Stimulated activated naive CD8-positive, alpha-beta T cell treated with anti-CD3 and anti-CD28 coated beads, Interleukin-15, Interleukin-2, amounts not matched to agents 100 ng/mL and 50 ng/mL, for 24 hours (primary cell): ENCODE data around the gene NLRP8.
"Not testable (repeated sequence)": the region's sequence is repeated elsewhere in the genome, so short reads cannot be mapped to it uniquely, and the experiment has no call there.

Experiments
- H3K27ac Mint-ChIP-seq: one replicate; pipeline ENCODE4 v1.8.0; 2021; ENCODE audit warnings: mild to moderate bottlenecking, mixed read lengths
- H3K27me3 Mint-ChIP-seq: one replicate; pipeline ENCODE4 v1.8.0; 2021; ENCODE audit warnings: mixed read lengths
- H3K36me3 Mint-ChIP-seq: one replicate; pipeline ENCODE4 v1.8.0; 2021; ENCODE audit warnings: low read depth, mixed read lengths
- H3K4me1 Mint-ChIP-seq: one replicate; pipeline ENCODE4 v1.8.0; 2021; ENCODE audit warnings: low read depth, mixed read lengths
- H3K4me3 Mint-ChIP-seq: one replicate; pipeline ENCODE4 v1.8.0; 2021; ENCODE audit warnings: mild to moderate bottlenecking, mixed read lengths
- H3K9me3 Mint-ChIP-seq: one replicate; pipeline ENCODE4 v1.8.0; 2021; ENCODE audit warnings: mixed read lengths

The NLRP8 gene

GRCh38 chr19:55947532-55947931, at the start of gene NLRP8:
TSS of gene NLRP8 (plus strand) at chr19:55947832.
- Mint-ChIP-seq H3K36me3 (no peaks in the 10 kb centered on the region), H3K4me3 (no peak within 1 kb of the TSS), H3K4me1 (no peaks in the 10 kb centered on the region), H3K9me3 (peaks cover 17% of the 10 kb centered on the region), H3K27me3 (no peaks in the 10 kb centered on the region), H3K27ac (no peak within 1 kb of the TSS)

- no peak overlapping the region for H3K27ac Mint-ChIP-seq
These were observed 48.7 kb upstream of the NLRP8 start for GRCh38 chr19:55898911-55899310.

GRCh38 chr19:55901369-55902079, 46.1 kb upstream of the NLRP8 start:
- H3K36me3 Mint-ChIP-seq, result no peaks in the 10 kb centered on the region
- H3K27me3 Mint-ChIP-seq, result no peaks in the 10 kb centered on the region
- H3K4me1 Mint-ChIP-seq, result no peaks in the 10 kb centered on the region
- H3K9me3 Mint-ChIP-seq, result peaks cover 7% of the 10 kb centered on the region
- no peak overlapping the region for H3K27ac Mint-ChIP-seq
- H3K4me3 Mint-ChIP-seq, result no peak overlapping the region

More at GRCh38 chr19:55898911-55899310, 48.7 kb upstream of the NLRP8 start:
- H3K4me3 Mint-ChIP-seq, result no peak overlapping the region
- peaks cover 18% of the 10 kb centered on the region for H3K9me3 Mint-ChIP-seq
- no peaks in the 10 kb centered on the region for H3K36me3 Mint-ChIP-seq
- no peaks in the 10 kb centered on the region for H3K4me1 Mint-ChIP-seq
- no peaks in the 10 kb centered on the region for H3K27me3 Mint-ChIP-seq

- no peaks in the 10 kb centered on the region for H3K36me3 Mint-ChIP-seq
- H3K4me1 Mint-ChIP-seq, result no peaks in the 10 kb centered on the region
- peaks cover 4% of the 10 kb centered on the region for H3K9me3 Mint-ChIP-seq
- H3K27me3 Mint-ChIP-seq, result no peaks in the 10 kb centered on the region
- no peak overlapping the region for H3K27ac Mint-ChIP-seq
- no peak overlapping the region for H3K4me3 Mint-ChIP-seq
These were observed 45.4 kb upstream of the NLRP8 start for GRCh38 chr19:55902080-55902751.

- no peaks in the 10 kb centered on the region for H3K4me1 Mint-ChIP-seq
- H3K9me3 Mint-ChIP-seq, result peaks cover 12% of the 10 kb centered on the region
- H3K27ac Mint-ChIP-seq, result no peak overlapping the region
- peaks cover 7% of the 10 kb centered on the region for H3K27me3 Mint-ChIP-seq
- H3K36me3 Mint-ChIP-seq, result no peaks in the 10 kb centered on the region
- H3K4me3 Mint-ChIP-seq, result no peak overlapping the region
These were observed 40.3 kb upstream of the NLRP8 start for GRCh38 chr19:55907286-55907685.

GRCh38 chr19:55907746-55908145, 39.9 kb upstream of the NLRP8 start:
- Mint-ChIP-seq H3K4me3 (no peak overlapping the region), H3K27me3 (peaks cover 7% of the 10 kb centered on the region), H3K4me1 (no peaks in the 10 kb centered on the region), H3K27ac (no peak overlapping the region), H3K36me3 (no peaks in the 10 kb centered on the region), H3K9me3 (peaks cover 12% of the 10 kb centered on the region)

- Mint-ChIP-seq H3K27ac (no peak overlapping the region), H3K27me3 (peaks cover 8% of the 10 kb centered on the region), H3K4me3 (no peak overlapping the region), H3K9me3 (peaks cover 15% of the 10 kb centered on the region), H3K4me1 (no peaks in the 10 kb centered on the region), H3K36me3 (peaks cover 2% of the 10 kb centered on the region)
These were observed 37.8 kb upstream of the NLRP8 start for GRCh38 chr19:55909801-55910200.

GRCh38 chr19:55912916-55913315, 34.7 kb upstream of the NLRP8 start:
- peaks cover 10% of the 10 kb centered on the region for H3K27me3 Mint-ChIP-seq
- H3K4me1 Mint-ChIP-seq, result no peaks in the 10 kb centered on the region
- H3K4me3 Mint-ChIP-seq, result no peak overlapping the region
- peaks cover 22% of the 10 kb centered on the region for H3K9me3 Mint-ChIP-seq
- H3K36me3 Mint-ChIP-seq, result peaks cover 3% of the 10 kb centered on the region
- H3K27ac Mint-ChIP-seq, result no peak overlapping the region

GRCh38 chr19:55913643-55914268, 33.9 kb upstream of the NLRP8 start:
- Mint-ChIP-seq H3K27me3 (peaks cover 10% of the 10 kb centered on the region), H3K9me3 (peaks cover 23% of the 10 kb centered on the region), H3K4me3 (no peak overlapping the region), H3K4me1 (no peaks in the 10 kb centered on the region), H3K36me3 (peaks cover 3% of the 10 kb centered on the region), H3K27ac (no peak overlapping the region)

GRCh38 chr19:55923556-55923955, 24.1 kb upstream of the NLRP8 start:
- H3K9me3 Mint-ChIP-seq, result peaks cover 21% of the 10 kb centered on the region
- H3K4me1 Mint-ChIP-seq, result no peaks in the 10 kb centered on the region
- no peaks in the 10 kb centered on the region for H3K36me3 Mint-ChIP-seq
- H3K27me3 Mint-ChIP-seq, result no peaks in the 10 kb centered on the region
- no peak overlapping the region for H3K4me3 Mint-ChIP-seq
- H3K27ac Mint-ChIP-seq, result no peak overlapping the region

- Mint-ChIP-seq H3K36me3 (no peaks in the 10 kb centered on the region), H3K9me3 (peaks cover 12% of the 10 kb centered on the region), H3K27me3 (no peaks in the 10 kb centered on the region), H3K4me1 (no peaks in the 10 kb centered on the region), H3K27ac (no peak overlapping the region), H3K4me3 (no peak overlapping the region)
These were observed 19.6 kb upstream of the NLRP8 start for GRCh38 chr19:55927991-55928390.

GRCh38 chr19:55929258-55929657, 18.4 kb upstream of the NLRP8 start:
- H3K27me3 Mint-ChIP-seq, H3K4me1 Mint-ChIP-seq, H3K36me3 Mint-ChIP-seq, H3K4me3 Mint-ChIP-seq, H3K27ac Mint-ChIP-seq: not testable (repeated sequence)
- H3K9me3 Mint-ChIP-seq, result peaks cover 12% of the 10 kb centered on the region

GRCh38 chr19:55930996-55931515, 16.6 kb upstream of the NLRP8 start:
- H3K9me3 Mint-ChIP-seq, result peaks cover 4% of the 10 kb centered on the region
- H3K4me1 Mint-ChIP-seq, result no peaks in the 10 kb centered on the region
- H3K27me3 Mint-ChIP-seq, result no peaks in the 10 kb centered on the region
- H3K36me3 Mint-ChIP-seq, result no peaks in the 10 kb centered on the region
- no peak overlapping the region for H3K4me3 Mint-ChIP-seq
- no peak overlapping the region for H3K27ac Mint-ChIP-seq

- H3K36me3 Mint-ChIP-seq, result no peaks in the 10 kb centered on the region
- H3K4me3 Mint-ChIP-seq, result no peak within 1 kb of the TSS
- no peaks in the 10 kb centered on the region for H3K4me1 Mint-ChIP-seq
- H3K27ac Mint-ChIP-seq, result no peak within 1 kb of the TSS
- no peaks in the 10 kb centered on the region for H3K27me3 Mint-ChIP-seq
- H3K9me3 Mint-ChIP-seq, result peaks cover 4% of the 10 kb centered on the region
These were observed 15.7 kb upstream of the NLRP8 start, which contains the start of gene NLRP13 for GRCh38 chr19:55931936-55932386. TSS of gene NLRP13 (minus strand) at chr19:55932336. CDS start at chr19:55932311, 25 bp downstream.

GRCh38 chr19:55935206-55935605, 12.4 kb upstream of the NLRP8 start:
- Mint-ChIP-seq H3K9me3 (peaks cover 4% of the 10 kb centered on the region), H3K36me3 (no peaks in the 10 kb centered on the region), H3K27me3 (no peaks in the 10 kb centered on the region), H3K27ac (no peak overlapping the region), H3K4me3 (no peak overlapping the region), H3K4me1 (no peaks in the 10 kb centered on the region)
